Prostate gland (tissue), 2 donors: Measurements from ENCODE around the gene BANP.
"Not testable (repeated sequence)": the region's sequence is repeated elsewhere in the genome, so short reads cannot be mapped to it uniquely, and the experiment has no call there.

ENCODE experiments used
- CTCF ChIP-seq, 4 experiments: fragments of 200-600 bp in 2 of 4; fragments of 450-650 bp in 2 of 4; sonication (generic) in 2 of 4; IDR thresholded peaks; 1 replicate in 3 of 4; 2 replicates in 1 of 4; pipeline ENCODE4 v1.5.1; 2016 to 2019; ENCODE audit warnings: antibody characterized with exemption in 4 of 4, mild to moderate bottlenecking in 2 of 4, moderate library complexity in 2 of 4
- POLR2A ChIP-seq: fragments of 450-650 bp; IDR thresholded peaks from one replicate; pipeline ENCODE4 v1.6.1; 2016; ENCODE audit warnings: antibody characterized with exemption, mild to moderate bottlenecking
- POLR2AphosphoS5 ChIP-seq: sonication (generic); formaldehyde crosslinking; IDR thresholded peaks from one replicate; pipeline ENCODE4 v1.6.1; 2017; ENCODE audit warnings: antibody characterized with exemption

GRCh38 chr16:87904963-87905362 lies 46.3 kb upstream of the BANP start:
- not testable (repeated sequence) for TF ChIP-seq POLR2AphosphoS5; CTCF (IDR thresholded peaks at IDR 0.05); POLR2A
